Sigmoid colon (tissue), 3 donors: Measurements from ENCODE around the gene CBY3.

Experiments
- CTCF ChIP-seq, 4 experiments: fragments of 450-650 bp in 3 of 4; fragments of 200-600 bp in 1 of 4; IDR thresholded peaks; one replicate each; pipeline ENCODE4 v1.5.1; 2016 to 2019; ENCODE audit warnings: antibody characterized with exemption in 4 of 4, mild to moderate bottlenecking in 3 of 4, moderate library complexity in 2 of 4
- POLR2A ChIP-seq, 2 donors: fragments of 450-650 bp; IDR thresholded peaks; one replicate each; pipeline ENCODE4 v1.6.1; 2016; ENCODE audit warnings: antibody characterized with exemption in 2 of 2, mild to moderate bottlenecking in 2 of 2, moderate library complexity in 2 of 2

- TF ChIP-seq CTCF (IDR thresholded peaks at IDR 0.05) (no peak), POLR2A (IDR thresholded peaks at IDR 0.05) (no peak)
These were observed 637 bp downstream of the CBY3 start for GRCh38 chr5:179680014-179680779.
